ENCODE measurements around the gene PIRT.

GRCh38 chr17:10797476-10798328, 40.2 kb downstream of the PIRT start:
- TF ChIP-seq POLR2A (IDR thresholded peaks at IDR 0.05): no peak
- no peak for TF ChIP-seq POLR2AphosphoS5 (IDR thresholded peaks at IDR 0.05; ENCODE audit: insufficient read depth in 1 of 2, low read depth in 1 of 2)
- TF ChIP-seq, protein P1, sequence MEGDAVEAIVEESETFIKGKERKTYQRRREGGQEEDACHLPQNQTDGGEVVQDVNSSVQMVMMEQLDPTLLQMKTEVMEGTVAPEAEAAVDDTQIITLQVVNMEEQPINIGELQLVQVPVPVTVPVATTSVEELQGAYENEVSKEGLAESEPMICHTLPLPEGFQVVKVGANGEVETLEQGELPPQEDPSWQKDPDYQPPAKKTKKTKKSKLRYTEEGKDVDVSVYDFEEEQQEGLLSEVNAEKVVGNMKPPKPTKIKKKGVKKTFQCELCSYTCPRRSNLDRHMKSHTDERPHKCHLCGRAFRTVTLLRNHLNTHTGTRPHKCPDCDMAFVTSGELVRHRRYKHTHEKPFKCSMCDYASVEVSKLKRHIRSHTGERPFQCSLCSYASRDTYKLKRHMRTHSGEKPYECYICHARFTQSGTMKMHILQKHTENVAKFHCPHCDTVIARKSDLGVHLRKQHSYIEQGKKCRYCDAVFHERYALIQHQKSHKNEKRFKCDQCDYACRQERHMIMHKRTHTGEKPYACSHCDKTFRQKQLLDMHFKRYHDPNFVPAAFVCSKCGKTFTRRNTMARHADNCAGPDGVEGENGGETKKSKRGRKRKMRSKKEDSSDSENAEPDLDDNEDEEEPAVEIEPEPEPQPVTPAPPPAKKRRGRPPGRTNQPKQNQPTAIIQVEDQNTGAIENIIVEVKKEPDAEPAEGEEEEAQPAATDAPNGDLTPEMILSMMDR (IDR thresholded peaks at IDR 0.05): no peak

Data from vagina (tissue), 2 donors.